ENCODE results near the gene ITLN1. TPM values are rescaled to one million over a fixed set of nuclear protein-coding genes. Genes with fewer than 3 reads are reported as not detected.

ITLN1 gene
- total and polyA plus RNA-seq, 12 donors = 0.54 to 102 (median 2.9) TPM; not detected in 2

GRCh38 chr1:160836981-160837557 is 47.9 kb downstream of the ITLN1 start:
- Histone ChIP-seq H3K27ac (peak overlapping the region in 2 of 10 donors; percentile 10 to 73), H3K36me3 (no peaks in the 10 kb centered on the region), H3K9me3 (no peaks in the 10 kb centered on the region), H3K27me3 (peaks cover 0 to 15% (median 0%) of the 10 kb centered on the region in 7 donors), H3K4me3 (no peak overlapping the region), H3K4me1 (peaks cover 0 to 44% (median 3%) of the 10 kb centered on the region in 9 donors)
- WGBS, 2 donors = 54 to 65% methylated on average over 4 of the region's 4 CpGs
- DNase-seq (no peak), ATAC-seq (no peak)
- TF ChIP-seq, protein P1, sequence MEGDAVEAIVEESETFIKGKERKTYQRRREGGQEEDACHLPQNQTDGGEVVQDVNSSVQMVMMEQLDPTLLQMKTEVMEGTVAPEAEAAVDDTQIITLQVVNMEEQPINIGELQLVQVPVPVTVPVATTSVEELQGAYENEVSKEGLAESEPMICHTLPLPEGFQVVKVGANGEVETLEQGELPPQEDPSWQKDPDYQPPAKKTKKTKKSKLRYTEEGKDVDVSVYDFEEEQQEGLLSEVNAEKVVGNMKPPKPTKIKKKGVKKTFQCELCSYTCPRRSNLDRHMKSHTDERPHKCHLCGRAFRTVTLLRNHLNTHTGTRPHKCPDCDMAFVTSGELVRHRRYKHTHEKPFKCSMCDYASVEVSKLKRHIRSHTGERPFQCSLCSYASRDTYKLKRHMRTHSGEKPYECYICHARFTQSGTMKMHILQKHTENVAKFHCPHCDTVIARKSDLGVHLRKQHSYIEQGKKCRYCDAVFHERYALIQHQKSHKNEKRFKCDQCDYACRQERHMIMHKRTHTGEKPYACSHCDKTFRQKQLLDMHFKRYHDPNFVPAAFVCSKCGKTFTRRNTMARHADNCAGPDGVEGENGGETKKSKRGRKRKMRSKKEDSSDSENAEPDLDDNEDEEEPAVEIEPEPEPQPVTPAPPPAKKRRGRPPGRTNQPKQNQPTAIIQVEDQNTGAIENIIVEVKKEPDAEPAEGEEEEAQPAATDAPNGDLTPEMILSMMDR (IDR thresholded peaks at IDR 0.05) = no peak
- intact Hi-C loops (cut with DNase I) = loop anchor here in 9 of 10 donors (2.0 to 10.0 kb wide), 8 partner anchors 112 to 258 kb away; partner anchors contain the start of genes ITLN2 (in 6 of the 9) and KLHDC9 (in 3 of the 9)

- H3K4me3 ChIP-seq = no peak overlapping the region
- peak overlapping the region in 2 of 10 donors; percentile 10 to 73 for H3K27ac ChIP-seq
- no peaks in the 10 kb centered on the region for H3K36me3 ChIP-seq
- TF ChIP-seq, protein P1 (IDR thresholded peaks at IDR 0.05) = no peak
- intact Hi-C loops (cut with DNase I) = loop anchor here in 9 of 10 donors (2.0 to 10.0 kb wide), 8 partner anchors 112 to 258 kb away; partner anchors contain the start of genes ITLN2 (in 6 of the 9) and KLHDC9 (in 3 of the 9)
- no peak for ATAC-seq
- peaks cover 0 to 13% (median 0%) of the 10 kb centered on the region in 7 donors for H3K27me3 ChIP-seq
- 44 to 67% methylated on average over 3 of the region's 3 CpGs for WGBS, 2 donors
- DNase-seq = no peak
- H3K4me1 ChIP-seq = peaks cover 0 to 44% (median 3%) of the 10 kb centered on the region in 9 donors
- H3K9me3 ChIP-seq = no peaks in the 10 kb centered on the region
Measured at GRCh38 chr1:160836561-160836960, 48.4 kb downstream of the ITLN1 start.

DNA sequence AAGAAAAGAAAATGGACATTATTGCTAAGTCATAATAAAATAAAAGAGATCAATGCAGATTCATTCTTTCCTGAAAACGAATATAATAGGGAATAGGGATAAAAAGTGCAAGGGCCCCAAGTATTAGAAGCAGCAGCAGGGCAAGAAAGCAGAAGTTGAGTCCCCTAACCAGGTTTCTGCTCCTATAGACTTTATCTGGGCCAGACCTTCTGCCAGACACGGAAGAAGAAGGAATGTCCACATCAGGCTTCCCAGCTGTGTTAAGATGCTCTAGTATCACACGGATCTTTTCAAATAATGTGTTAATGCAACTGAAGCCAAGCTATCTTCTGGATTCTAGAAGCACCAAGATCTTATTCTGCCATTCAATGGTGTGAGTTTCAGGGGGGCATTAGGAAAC is 49.2 kb downstream of the ITLN1 start:
- ATAC-seq = no peak
- DNase-seq = no peak
- TF ChIP-seq, protein P1 (IDR thresholded peaks at IDR 0.05) = no peak
- H3K27ac ChIP-seq = no peak overlapping the region
- intact Hi-C loops (cut with DNase I) = loop anchor here in 9 of 10 donors (1.0 to 10.0 kb wide), 10 partner anchors 111 to 261 kb away; partner anchors contain the start of genes ITLN2 (in 6 of the 9) and KLHDC9 (in 3 of the 9)
- 81 to 89% methylated on average over 3 of the region's 3 CpGs for WGBS, 2 donors
- peaks cover 0 to 44% (median 3%) of the 10 kb centered on the region in 9 donors for H3K4me1 ChIP-seq
- no peak overlapping the region for H3K4me3 ChIP-seq
- peaks cover 0 to 14% (median 0%) of the 10 kb centered on the region in 7 donors for H3K27me3 ChIP-seq
- no peaks in the 10 kb centered on the region for H3K9me3 ChIP-seq
- no peaks in the 10 kb centered on the region for H3K36me3 ChIP-seq

- 70 to 88% methylated on average over 3 of the region's 3 CpGs for WGBS, 2 donors
- Histone ChIP-seq H3K9me3 (no peaks in the 10 kb centered on the region), H3K4me3 (no peak overlapping the region), H3K36me3 (peaks cover 0 to 5% (median 0%) of the 10 kb centered on the region in 9 donors), H3K27ac (no peak overlapping the region), H3K27me3 (peaks cover 0 to 20% (median 0%) of the 10 kb centered on the region in 7 donors), H3K4me1 (peaks cover 0 to 44% (median 3%) of the 10 kb centered on the region in 9 donors)
- TF ChIP-seq, protein P1 (IDR thresholded peaks at IDR 0.05) = peak; percentile 30 to 75 (median 60)
- ATAC-seq (no peak), DNase-seq (peak in 1 of 2 donors; percentile 17)
- intact Hi-C loops (cut with DNase I) = loop anchor here in 8 of 10 donors (1.0 to 10.0 kb wide), 10 partner anchors 110 to 262 kb away; partner anchors contain the start of genes ITLN2 (in 6 of the 8) and KLHDC9 (in 3 of the 8)
Measured at GRCh38 chr1:160834945-160835565, 49.9 kb downstream of the ITLN1 start.

Measured in heart right ventricle (tissue), 16 donors.